GM12878 (cell line): ENCODE measurements around the gene OXCT1. TPM values are rescaled to one million over a fixed set of nuclear protein-coding genes. Genes with fewer than 3 reads are reported as not detected.

Experiments used
- ATAC-seq: fragments of 200-7000 bp; cut with Tn5 transposase; 3 replicates; pipeline ENCODE4 v1.9.1; 2020; ENCODE audit warnings: mild to moderate bottlenecking, moderate library complexity
- BruUV-seq: library from RNA; stranded (reverse); fragments of 400-500 nt; replicated peaks from 2 replicates; lab custom pipeline; 2021; lab: Mats Ljungman, UMichigan
- CTCF ChIA-PET: fragments of 300-600 bp; sonication (Branson Sonifier 250); formaldehyde crosslinking; extraction: SDS; loops from one replicate; lab custom pipeline; 2021; ENCODE audit warnings: inconsistent platforms; lab: Yijun Ruan, JAX
- POLR2A ChIA-PET: fragments of 350-600 bp; formaldehyde crosslinking; extraction: SDS; loops from one replicate; lab custom pipeline; 2021; ENCODE audit warnings: inconsistent platforms; lab: Charles Lee
- RAD21 ChIA-PET: fragments of 300-600 bp; sonication (Branson Sonifier 250); formaldehyde crosslinking; loops from one replicate; lab custom pipeline; 2023; ENCODE audit warnings: antibody characterized with exemption; ENCODE audit not compliant: unreplicated experiment; lab: Charles Lee
- SMC1A ChIA-PET: fragments of 300-600 bp; sonication (Branson Sonifier 250); formaldehyde crosslinking; loops from one replicate; lab custom pipeline; 2023; ENCODE audit not compliant: unreplicated experiment, uncharacterized antibody; lab: Charles Lee
- DNase-seq: peaks from one replicate; pipeline ENCODE4 v3.0.0-alpha.2; 2011; ENCODE audit warnings: low read depth, low spot score
- FAIRE-seq: peaks from 3 replicates; lab custom pipeline; 2011; peaks lifted over from hg19 to GRCh38; lab: Jason Lieb, UNC
- H2AFZ ChIP-seq: 2 replicates; pipeline ENCODE4 v1.6.0; 2011; ENCODE audit warnings: low read depth, low read length, control low read depth; ENCODE audit not compliant: control insufficient read depth
- H3K27ac ChIP-seq: 2 replicates; pipeline ENCODE4 v1.5.1; 2011; ENCODE audit warnings: control low read depth; ENCODE audit not compliant: control insufficient read depth, insufficient read depth
- H3K27me3 ChIP-seq, 2 experiments: replicated peaks in 1 of 2; 2 replicates each; pipeline versions ENCODE4 v1.6.0 to v1.6.1; 2011; ENCODE audit warnings: low read length in 1 of 2; ENCODE audit not compliant: control insufficient read depth in 2 of 2, insufficient read depth in 2 of 2
- H3K36me3 ChIP-seq, 2 experiments: 2 replicates each; pipeline ENCODE4 v1.5.1; 2011; ENCODE audit warnings: low read length in 1 of 2; ENCODE audit not compliant: control insufficient read depth in 2 of 2, insufficient read depth in 2 of 2
- H3K4me1 ChIP-seq: 2 replicates; pipeline ENCODE4 v1.6.1; 2011; ENCODE audit warnings: mild to moderate bottlenecking, low read length, moderate library complexity, mixed read lengths; ENCODE audit not compliant: control insufficient read depth, insufficient read depth
- H3K4me2 ChIP-seq: 2 replicates; pipeline ENCODE4 v1.6.0; 2011; ENCODE audit warnings: control low read depth; ENCODE audit not compliant: control insufficient read depth, insufficient read depth
- H3K4me3 ChIP-seq: fragments of 200-600 bp; sonication (generic); 2 replicates; pipeline ENCODE4 v1.5.1; 2016
- H3K79me2 ChIP-seq: 2 replicates; pipeline ENCODE4 v1.6.0; 2011; ENCODE audit warnings: low read length; ENCODE audit not compliant: control insufficient read depth, insufficient read depth
- H3K9ac ChIP-seq: 2 replicates; pipeline ENCODE4 v1.8.0; 2011; ENCODE audit warnings: low read length, control low read depth, mixed read lengths; ENCODE audit not compliant: control insufficient read depth, insufficient read depth
- H3K9me3 ChIP-seq: replicated peaks from 3 replicates; pipeline ENCODE4 v1.5.1; 2011; ENCODE audit warnings: mild to moderate bottlenecking, low read length; ENCODE audit not compliant: control insufficient read depth, insufficient read depth
- H4K20me1 ChIP-seq: 2 replicates; pipeline ENCODE4 v1.6.0; 2011; ENCODE audit not compliant: control insufficient read depth, insufficient read depth
- MTA2 ChIP-seq: fragments of 450-650 bp; IDR thresholded peaks from 2 replicates; pipeline ENCODE4 v1.6.1; 2016; ENCODE audit warnings: low read depth, mild to moderate bottlenecking, moderate library complexity
- PAX5 ChIP-seq: IDR thresholded peaks from 2 replicates; pipeline ENCODE4 v1.6.1; 2011; ENCODE audit warnings: low read depth, low read length, borderline replicate concordance
- RBBP5 ChIP-seq: fragments of 200-600 bp; sonication (generic); conservative IDR thresholded peaks from 2 replicates; pipeline ENCODE4 v1.6.1; 2016
- WGBS: methylation state at CpG from one replicate; pipeline ENCODE4 v1.1.6; 2016; ENCODE audit warnings: low lambda C conversion rate; ENCODE audit not compliant: insufficient replicate concordance, insufficient coverage; ENCODE audit errors: missing lambda C conversion rate; 5-methylcytosine and 5-hydroxymethylcytosine counted together
- in situ Hi-C: fragments of 300-500 bp; cut with MboI; formaldehyde crosslinking; loops from 9 replicates; pipeline ENCODE4 v1.14.3; 2018; ENCODE audit warnings: mixed read lengths
- intact Hi-C: fragments of 100-400 bp; cut with micrococcal nuclease; formaldehyde crosslinking; loops from one replicate; pipeline ENCODE4 v1.14.2; 2022; ENCODE audit not compliant: unreplicated experiment
- polyA plus RNA-seq, 11 experiments: library from polyadenylated mRNA; depleted of rRNA in 4 of 11; unstranded in 6 of 11; stranded (reverse) in 5 of 11; fragments of >200 nt; fragmentation: Nextera tagmentation in 4 of 11; fragmentation: Illumina TruSeq in 1 of 11; extraction: Ambion mirVana in 4 of 11; extraction: Trizol in 1 of 11; gene quantifications; 1 replicate in 1 of 11; 2 replicates in 10 of 11; pipeline versions ENCODE4 v1.2.1 to v1.2.3, GENCODE V29; 2011 to 2016; ENCODE audit warnings: inconsistent platforms in 2 of 11, missing spikeins in 2 of 11, low read depth in 1 of 11
- total RNA-seq, 4 experiments: library from RNA; depleted of rRNA in 3 of 4; stranded (reverse); fragments of >200 nt in 3 of 4; fragmentation: Illumina TruSeq in 1 of 4; extraction: Trizol in 1 of 4; gene quantifications; 2 replicates each; pipeline versions ENCODE4 v1.2.1 to v1.2.3, GENCODE V29; 2013 to 2021
- TF ChIP-seq, protein P1 (sequence below): fragments of 450-650 bp; IDR thresholded peaks from 2 replicates; pipeline ENCODE4 v1.6.1; 2016; ENCODE audit warnings: mild to moderate bottlenecking
- TF ChIP-seq, protein P2 (sequence below): fragments of 450-650 bp; IDR thresholded peaks from 2 replicates; pipeline ENCODE4 v1.6.1; 2017; ENCODE audit warnings: borderline replicate concordance

OXCT1 gene
- total and polyA plus RNA-seq, 10 of the 15 experiments (the other 5 are each of a cell fraction or from before 2014, with no cell fraction given): 46.9 to 103 (median 70.5) TPM

DNA sequence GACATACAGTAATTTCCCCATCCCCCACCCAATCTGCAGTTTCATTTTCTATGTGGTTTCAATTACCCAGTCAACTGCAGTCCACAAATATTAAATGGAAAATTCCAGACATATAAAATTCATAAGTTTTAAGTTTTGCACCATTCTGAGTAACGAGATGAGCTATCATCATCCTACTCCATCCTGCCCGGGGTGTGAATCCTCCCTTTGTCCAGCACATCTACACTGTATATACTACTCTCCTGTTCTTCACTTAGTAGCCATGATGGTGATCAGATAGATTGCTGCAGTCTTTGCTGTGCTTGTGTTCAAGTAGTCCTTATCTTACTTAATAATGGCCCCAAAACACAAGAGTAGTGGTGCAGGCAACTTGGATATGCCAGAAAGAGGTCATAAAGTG lies 11.3 kb downstream of the OXCT1 start:
- ChIA-PET RAD21 (interaction anchor here (1.7 to 2.3 kb wide), 2 partner anchors 67 to 198 kb away, joined by 3 to 16 read pairs; partner anchors contain the start of gene FBXO4), SMC1A (interaction anchor here (0.6 to 8.5 kb wide), 6 partner anchors 68 to 797 kb away, joined by 3 to 172 read pairs (median 4); no protein-coding TSS in a partner anchor), POLR2A (no interaction called here), CTCF (interaction anchor here (0.7 to 11.0 kb wide), 8 partner anchors 8 to 909 kb away, joined by 3 to 300 read pairs (median 5); no protein-coding TSS in a partner anchor)
- ATAC-seq (no peak), FAIRE-seq (no peak), DNase-seq (no peak)
- 94% methylated on average over 2 of the region's 2 CpGs for WGBS
- Histone ChIP-seq H3K79me2 (peaks cover 6% of the 10 kb centered on the region), H4K20me1 (no peaks in the 10 kb centered on the region), H2AFZ (no peak overlapping the region), H3K27me3 (no peaks in the 10 kb centered on the region), H3K4me2 (no peak overlapping the region), H3K36me3 (peaks cover 0 to 15% of the 10 kb centered on the region in 2 experiments; a peak in 2 of 4 replicates), H3K4me3 (no peak overlapping the region), H3K9me3 (no peaks in the 10 kb centered on the region), H3K4me1 (no peaks in the 10 kb centered on the region), H3K27ac (no peak overlapping the region), H3K9ac (no peak overlapping the region)
- in situ Hi-C loops (loop anchor here (5.0 to 10.0 kb wide), 3 partner anchors 198 to 906 kb away; no protein-coding TSS in a partner anchor), intact Hi-C loops (loop anchor here (5.0 kb wide), 2 partner anchors 908 to 1028 kb away; no protein-coding TSS in a partner anchor)
- TF ChIP-seq MTA2 (no peak), PAX5 (no peak), RBBP5 (no peak)
- TF ChIP-seq, protein P1, sequence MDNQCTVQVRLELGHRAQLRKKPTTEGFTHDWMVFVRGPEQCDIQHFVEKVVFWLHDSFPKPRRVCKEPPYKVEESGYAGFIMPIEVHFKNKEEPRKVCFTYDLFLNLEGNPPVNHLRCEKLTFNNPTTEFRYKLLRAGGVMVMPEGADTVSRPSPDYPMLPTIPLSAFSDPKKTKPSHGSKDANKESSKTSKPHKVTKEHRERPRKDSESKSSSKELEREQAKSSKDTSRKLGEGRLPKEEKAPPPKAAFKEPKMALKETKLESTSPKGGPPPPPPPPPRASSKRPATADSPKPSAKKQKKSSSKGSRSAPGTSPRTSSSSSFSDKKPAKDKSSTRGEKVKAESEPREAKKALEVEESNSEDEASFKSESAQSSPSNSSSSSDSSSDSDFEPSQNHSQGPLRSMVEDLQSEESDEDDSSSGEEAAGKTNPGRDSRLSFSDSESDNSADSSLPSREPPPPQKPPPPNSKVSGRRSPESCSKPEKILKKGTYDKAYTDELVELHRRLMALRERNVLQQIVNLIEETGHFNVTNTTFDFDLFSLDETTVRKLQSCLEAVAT: no peak
- TF ChIP-seq, protein P2, sequence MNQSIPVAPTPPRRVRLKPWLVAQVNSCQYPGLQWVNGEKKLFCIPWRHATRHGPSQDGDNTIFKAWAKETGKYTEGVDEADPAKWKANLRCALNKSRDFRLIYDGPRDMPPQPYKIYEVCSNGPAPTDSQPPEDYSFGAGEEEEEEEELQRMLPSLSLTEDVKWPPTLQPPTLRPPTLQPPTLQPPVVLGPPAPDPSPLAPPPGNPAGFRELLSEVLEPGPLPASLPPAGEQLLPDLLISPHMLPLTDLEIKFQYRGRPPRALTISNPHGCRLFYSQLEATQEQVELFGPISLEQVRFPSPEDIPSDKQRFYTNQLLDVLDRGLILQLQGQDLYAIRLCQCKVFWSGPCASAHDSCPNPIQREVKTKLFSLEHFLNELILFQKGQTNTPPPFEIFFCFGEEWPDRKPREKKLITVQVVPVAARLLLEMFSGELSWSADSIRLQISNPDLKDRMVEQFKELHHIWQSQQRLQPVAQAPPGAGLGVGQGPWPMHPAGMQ: no peak
- BruUV-seq: no TSS peak
